Mesodermal cell (in vitro differentiated cells): ENCODE results near the gene MTHFS. TPM values are rescaled to one million over a fixed set of nuclear protein-coding genes. Genes with fewer than 3 reads are reported as not detected.
"Not testable (repeated sequence)": the region's sequence is repeated elsewhere in the genome, so short reads cannot be mapped to it uniquely, and the experiment has no call there.

ENCODE experiments used
- H3K27ac ChIP-seq: 2 replicates; pipeline ENCODE4 v1.7.0; 2013; ENCODE audit warnings: mild to moderate bottlenecking, low read depth, low read length, moderate library complexity; ENCODE audit not compliant: severe bottlenecking
- H3K36me3 ChIP-seq: 2 replicates; pipeline ENCODE4 v1.7.1; 2013; ENCODE audit warnings: mild to moderate bottlenecking, low read length, moderate library complexity; ENCODE audit not compliant: control insufficient read depth, insufficient read depth
- H3K4me1 ChIP-seq: one replicate; pipeline ENCODE4 v1.7.1; 2013; ENCODE audit warnings: mild to moderate bottlenecking, low read length; ENCODE audit not compliant: insufficient read depth, control insufficient read depth, poor library complexity, severe bottlenecking
- H3K4me3 ChIP-seq: 2 replicates; pipeline ENCODE4 v1.7.0; 2013; ENCODE audit warnings: low read length, control low read depth, mild to moderate bottlenecking; ENCODE audit not compliant: insufficient read depth, poor library complexity, severe bottlenecking; ENCODE audit errors: extremely low read depth
- H3K9me3 ChIP-seq: 2 replicates; pipeline ENCODE4 v1.7.1; 2013; ENCODE audit warnings: mild to moderate bottlenecking, low read length, moderate library complexity; ENCODE audit not compliant: control insufficient read depth
- WGBS, 2 experiments: methylation state at CpG; one replicate each; pipeline ENCODE4 v1.1.5; 2013; ENCODE audit warnings: missing lambda C conversion rate in 2 of 2; ENCODE audit not compliant: insufficient coverage in 2 of 2; 5-methylcytosine and 5-hydroxymethylcytosine counted together
- polyA plus RNA-seq, 2 experiments: library from polyadenylated mRNA; stranded (reverse); fragments of 50-300 nt; gene quantifications; one replicate each; pipeline ENCODE4 v1.2.3, GENCODE V29; 2013

Gene MTHFS
- 27.2 TPM for polyA plus RNA-seq (2013, experiment 1 of 2)
- polyA plus RNA-seq (2013, experiment 2 of 2) = 28.4 TPM

DNA sequence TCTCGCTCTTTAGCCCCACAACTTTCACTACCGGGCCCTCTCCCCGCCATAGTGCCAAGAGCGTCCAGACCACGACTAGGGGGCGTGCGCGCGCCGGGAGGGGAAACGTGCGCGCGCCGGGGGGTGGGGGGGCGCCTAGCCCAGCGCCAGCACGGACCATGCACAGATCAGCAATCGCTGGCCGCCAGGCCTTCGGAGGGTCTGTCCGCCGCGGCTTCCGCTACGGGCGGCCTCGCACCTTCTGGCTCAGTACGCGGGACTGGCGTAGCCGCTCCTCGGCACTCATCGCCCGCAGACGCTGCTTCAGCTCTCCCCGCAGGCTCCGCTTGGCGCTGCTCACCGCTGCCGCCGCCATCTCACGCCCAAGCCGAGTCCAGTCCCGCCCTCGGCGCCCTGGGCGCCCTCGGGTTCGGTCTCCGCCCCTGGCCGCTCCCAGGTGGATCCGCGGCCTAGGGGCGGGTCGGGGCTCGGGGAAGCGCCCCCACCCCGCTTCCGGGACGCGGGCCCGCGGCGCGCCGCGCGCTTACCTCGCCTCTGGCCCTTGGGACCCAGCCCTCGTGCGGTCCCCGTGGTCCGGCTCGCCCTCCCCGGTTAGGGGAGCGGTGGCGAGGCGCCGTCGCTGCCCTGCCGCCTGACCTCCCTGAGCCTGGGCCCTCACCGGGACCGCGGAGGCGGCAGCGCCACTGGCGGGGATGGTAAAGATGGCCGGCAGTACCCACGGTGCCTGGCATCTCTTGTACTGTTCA is at the start of gene MTHFS:
TSS of gene MTHFS (minus strand) at position 381 of the 746 bp plus-strand sequence. CDS start at position 355, 26 bp downstream.
- Histone ChIP-seq H3K36me3 (peaks cover 5% of the 10 kb centered on the region), H3K4me1 (peaks cover 3% of the 10 kb centered on the region), H3K27ac (peak within 1 kb of the TSS; percentile 90), H3K4me3 (peak within 1 kb of the TSS; percentile 59), H3K9me3 (no peaks in the 10 kb centered on the region)
- 0 to 2% methylated on average over 59 to 80 of the region's 90 CpGs for WGBS, 2 experiments

DNA sequence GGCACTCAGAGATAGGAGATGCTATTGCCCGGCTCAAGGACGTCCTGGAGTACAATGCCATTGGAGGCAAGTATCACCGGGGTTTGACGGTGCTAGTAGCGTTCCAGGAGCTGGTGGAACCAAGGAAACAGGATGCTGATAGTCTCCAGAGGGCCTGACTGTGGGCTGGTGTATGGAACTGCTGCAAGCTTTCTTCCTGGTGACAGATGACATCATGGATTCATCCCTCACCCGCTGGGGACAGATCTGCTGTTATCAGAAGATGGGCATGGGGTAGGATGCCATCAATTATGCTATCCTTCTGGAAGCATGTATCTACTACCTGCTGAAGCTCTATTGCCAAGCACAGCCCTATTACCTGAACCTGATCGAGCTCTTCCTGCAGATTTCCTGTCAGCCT is 47.8 kb upstream of the MTHFS start:
- H3K27ac ChIP-seq = no peak overlapping the region
- no peak overlapping the region for H3K4me3 ChIP-seq
- 90 to 94% methylated on average over 7 of the region's 7 CpGs for WGBS, 2 experiments
- H3K36me3 ChIP-seq = no peaks in the 10 kb centered on the region
- H3K4me1 ChIP-seq = peaks cover 4% of the 10 kb centered on the region
- no peaks in the 10 kb centered on the region for H3K9me3 ChIP-seq

DNA sequence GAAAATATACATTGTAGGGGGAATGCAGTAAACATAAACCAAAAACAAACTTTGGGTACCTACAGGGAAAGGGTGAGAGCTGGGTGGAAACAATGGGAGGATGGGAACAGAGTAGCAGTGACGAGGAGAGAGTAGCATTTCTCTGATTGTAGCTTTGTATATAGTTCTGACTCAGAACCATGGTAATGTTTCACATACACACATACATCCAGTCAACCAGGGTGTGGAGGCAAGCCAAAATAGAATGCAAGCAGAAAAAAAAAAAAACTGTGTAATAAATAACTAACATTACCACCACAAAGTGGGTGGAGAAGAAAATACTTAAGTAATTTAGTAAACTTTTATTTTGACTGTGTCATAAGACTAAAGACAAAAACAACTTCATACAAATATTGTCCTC is 47.0 kb upstream of the MTHFS start:
- Histone ChIP-seq H3K4me1 (peaks cover 3% of the 10 kb centered on the region), H3K4me3 (no peak overlapping the region), H3K36me3 (no peaks in the 10 kb centered on the region), H3K27ac (no peak overlapping the region), H3K9me3 (no peaks in the 10 kb centered on the region)
- no CpG with 5 or more reads among the region's 1 CpG for WGBS, 2 experiments

DNA sequence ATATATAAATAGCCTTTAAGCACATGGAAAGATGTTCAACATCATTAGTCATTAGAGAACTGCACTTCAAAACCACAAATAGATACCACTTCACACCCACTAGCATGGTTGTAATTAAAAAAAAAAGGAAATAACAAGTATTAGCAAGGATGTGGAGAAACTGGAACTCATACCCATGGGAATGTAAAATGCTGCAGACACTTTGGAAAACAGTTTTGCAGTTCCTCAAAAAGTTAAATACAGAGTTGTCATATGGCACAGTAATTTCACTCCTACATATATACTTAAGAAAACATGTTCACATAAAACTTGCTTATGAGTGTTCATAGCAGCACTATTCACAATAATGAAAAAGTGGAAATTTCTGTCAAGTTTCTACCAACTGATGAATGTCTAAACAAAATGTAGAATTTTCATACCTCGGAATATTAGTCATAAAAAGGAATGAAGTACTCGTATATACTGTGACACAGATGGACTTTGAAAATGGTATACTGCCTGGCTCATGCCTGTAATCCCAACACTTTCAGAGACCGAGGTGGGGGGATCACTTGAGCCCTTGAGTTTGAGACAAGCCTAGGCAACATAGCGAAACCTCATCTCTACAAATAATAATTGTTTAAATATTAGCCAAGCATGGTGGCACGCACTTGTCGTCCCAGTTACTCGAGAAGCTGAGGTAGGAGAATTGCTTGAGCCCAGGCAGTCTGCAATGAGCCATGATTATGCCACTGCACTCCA is 46.1 kb upstream of the MTHFS start:
- no peak overlapping the region for H3K27ac ChIP-seq
- no peaks in the 10 kb centered on the region for H3K9me3 ChIP-seq

DNA sequence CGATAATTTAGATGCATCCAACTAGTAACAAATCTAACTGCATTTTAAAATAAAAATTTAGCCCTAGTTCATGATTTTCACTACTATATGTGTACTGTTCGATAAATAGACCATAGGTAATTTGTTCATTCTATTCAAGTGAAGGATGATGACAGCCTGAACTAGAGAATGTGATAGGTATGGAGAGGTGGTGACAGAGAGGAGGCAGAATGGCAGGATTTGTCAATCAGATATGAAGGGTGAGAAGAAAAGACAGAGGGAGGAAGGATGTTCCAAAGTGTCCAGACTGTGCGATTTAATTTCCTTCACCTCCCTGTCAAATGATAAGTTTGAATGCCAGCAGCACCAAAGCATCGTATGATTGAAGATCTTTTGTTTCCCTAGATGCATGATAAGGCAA is 42.6 kb upstream of the MTHFS start:
- Histone ChIP-seq H3K27ac (no peak overlapping the region), H3K9me3 (no peaks in the 10 kb centered on the region), H3K4me3 (no peak overlapping the region), H3K4me1 (peaks cover 7% of the 10 kb centered on the region), H3K36me3 (no peaks in the 10 kb centered on the region)
- WGBS, 2 experiments = 92% methylated on average over 3 of the region's 4 CpGs; no CpG with 5 or more reads in 1 of the 2 experiments

More for the DNA sequence above, 46.1 kb upstream of the MTHFS start:
- Histone ChIP-seq H3K4me1 (no peaks in the 10 kb centered on the region), H3K4me3 (no peak overlapping the region), H3K36me3 (no peaks in the 10 kb centered on the region)
- 87 to 98% methylated on average over 4 of the region's 7 CpGs for WGBS, 2 experiments

DNA sequence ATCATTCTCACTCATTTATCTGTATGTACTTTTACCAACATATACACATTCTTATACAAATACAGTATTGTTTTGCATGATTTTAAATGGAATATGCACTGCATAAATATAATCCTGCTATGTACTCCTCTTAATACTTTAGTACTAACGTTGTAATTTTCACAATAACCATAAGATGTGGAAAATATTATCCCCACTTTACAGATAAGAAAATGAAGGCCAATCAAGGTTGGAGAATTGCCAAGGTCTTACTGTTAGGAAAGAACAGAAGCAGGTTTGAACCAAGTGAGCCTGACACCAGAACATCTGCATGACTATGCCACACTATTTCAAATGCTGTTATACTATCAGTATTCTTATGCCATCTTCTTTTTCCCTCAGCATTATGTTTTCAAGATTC is 41.3 kb upstream of the MTHFS start:
- Histone ChIP-seq H3K36me3 (no peaks in the 10 kb centered on the region), H3K9me3 (no peaks in the 10 kb centered on the region), H3K4me3 (no peak overlapping the region), H3K4me1 (peaks cover 7% of the 10 kb centered on the region), H3K27ac (no peak overlapping the region)
- no CpG with 5 or more reads among the region's 1 CpG for WGBS, 2 experiments

GRCh38 chr15:79935556-79936201 is 38.9 kb upstream of the MTHFS start:
- WGBS, 2 experiments = 40 to 80% methylated on average over 1 to 3 of the region's 7 CpGs
- peak overlapping the region; percentile 70 for H3K27ac ChIP-seq
- H3K4me1 ChIP-seq, H3K9me3 ChIP-seq, H3K4me3 ChIP-seq, H3K36me3 ChIP-seq: not testable (repeated sequence)

GRCh38 chr15:79933231-79933630 is 36.4 kb upstream of the MTHFS start:
- peaks cover 7% of the 10 kb centered on the region for H3K4me1 ChIP-seq
- no peak overlapping the region for H3K27ac ChIP-seq
- H3K4me3 ChIP-seq = no peak overlapping the region
- no peaks in the 10 kb centered on the region for H3K36me3 ChIP-seq
- no peaks in the 10 kb centered on the region for H3K9me3 ChIP-seq
- WGBS, 2 experiments = 66 to 89% methylated on average over 3 of the region's 3 CpGs

DNA sequence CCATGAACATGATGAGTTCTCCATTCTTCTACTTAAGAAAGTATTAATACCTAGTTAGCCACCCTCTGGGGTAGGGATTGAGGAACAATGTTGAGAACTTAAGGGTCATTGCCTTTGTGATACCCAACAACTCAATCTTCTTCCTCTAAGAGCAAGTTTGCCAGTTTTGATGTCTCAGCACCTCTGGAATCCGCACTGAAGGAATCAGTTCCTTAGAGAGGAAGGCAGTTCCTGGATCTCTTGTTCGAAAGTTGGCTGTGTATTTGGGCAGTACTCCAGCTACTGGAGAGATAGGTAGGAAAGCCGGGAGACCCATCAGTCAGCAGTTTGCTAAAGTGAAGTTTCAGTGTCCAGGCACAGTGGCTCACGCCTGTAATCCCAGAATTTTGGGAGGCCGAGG is 35.6 kb upstream of the MTHFS start:
- WGBS, 2 experiments = 92 to 93% methylated on average over 5 of the region's 5 CpGs
- H3K27ac ChIP-seq = no peak overlapping the region
- H3K9me3 ChIP-seq = no peaks in the 10 kb centered on the region
- H3K4me1 ChIP-seq = peaks cover 7% of the 10 kb centered on the region
- no peaks in the 10 kb centered on the region for H3K36me3 ChIP-seq
- H3K4me3 ChIP-seq = no peak overlapping the region

GRCh38 chr15:79930516-79930915 is 33.7 kb upstream of the MTHFS start:
- H3K4me1 ChIP-seq = no peaks in the 10 kb centered on the region
- no peaks in the 10 kb centered on the region for H3K9me3 ChIP-seq
- no peak overlapping the region for H3K27ac ChIP-seq
- WGBS, 2 experiments = 89 to 92% methylated on average over 2 to 3 of the region's 5 CpGs
- peaks cover under 1% of the 10 kb centered on the region for H3K36me3 ChIP-seq
- H3K4me3 ChIP-seq = no peak overlapping the region
